K562 (cell line): ENCODE measurements around the gene ADK. TPM values are rescaled to one million over a fixed set of nuclear protein-coding genes. Genes with fewer than 3 reads are reported as not detected.
"Not testable (repeated sequence)": the region's sequence is repeated elsewhere in the genome, so short reads cannot be mapped to it uniquely, and the experiment has no call there.

Experiments
- ATAC-seq: fragments of 200-7000 bp; cut with Tn5 transposase; 3 replicates; pipeline ENCODE4 v1.9.1; 2020; ENCODE audit warnings: moderate library complexity
- BruUV-seq: library from RNA; stranded (reverse); fragments of 400-500 nt; replicated peaks from 2 replicates; lab custom pipeline; 2021; lab: Mats Ljungman, UMichigan
- CTCF ChIA-PET: fragments of 300-600 bp; formaldehyde crosslinking; extraction: SDS; loops from one replicate; lab custom pipeline; 2021; ENCODE audit warnings: low intra/inter-chr PET ratio; lab: Yijun Ruan, JAX
- POLR2A ChIA-PET: fragments of 300-600, 350-650 bp; sonication (Branson Sonifier 250); formaldehyde crosslinking; extraction: SDS; loops from one replicate; lab custom pipeline; 2021; ENCODE audit warnings: antibody characterized with exemption, inconsistent platforms; lab: Yijun Ruan, JAX
- DNase-seq, 4 experiments: peaks; one replicate each; pipeline versions ENCODE4 v3.0.0 to v3.0.0-alpha.2; 2011 to 2018; ENCODE audit warnings: low spot score in 3 of 4, mixed read lengths in 3 of 4; ENCODE audit errors: extremely low read depth in 1 of 4
- FAIRE-seq: peaks from 2 replicates; lab custom pipeline; 2011; peaks lifted over from hg19 to GRCh38; lab: Jason Lieb, UNC
- H2AFZ ChIP-seq: 2 replicates; pipeline ENCODE4 v1.6.0; 2011; ENCODE audit warnings: low read depth, low read length, control low read depth, inconsistent platforms
- H3K27ac ChIP-seq: fragments of 200-600 bp; 3 replicates; pipeline ENCODE4 v1.8.0; 2011; ENCODE audit warnings: low read depth, mild to moderate bottlenecking, control low read depth, inconsistent platforms, low read length, moderate library complexity, mixed read lengths; ENCODE audit errors: extremely low read depth
- H3K27me3 ChIP-seq, 2 experiments: fragments of 300-600 bp in 1 of 2; 2 replicates in 1 of 2; 3 replicates in 1 of 2; pipeline versions ENCODE4 v1.6.0 to v1.8.0; 2011; ENCODE audit warnings: inconsistent platforms in 2 of 2, low read length in 2 of 2, mild to moderate bottlenecking in 1 of 2, mixed read lengths in 1 of 2, moderate library complexity in 1 of 2; ENCODE audit not compliant: control insufficient read depth in 2 of 2, insufficient read depth in 2 of 2
- H3K36me3 ChIP-seq: fragments of 300-600 bp; 3 replicates; pipeline ENCODE4 v1.8.0; 2011; ENCODE audit warnings: mild to moderate bottlenecking, low read length, inconsistent platforms; ENCODE audit not compliant: control insufficient read depth, insufficient read depth
- H3K4me1 ChIP-seq, 2 experiments: fragments of 200-600 bp in 1 of 2; replicated peaks in 1 of 2; 2 replicates in 1 of 2; 3 replicates in 1 of 2; pipeline versions ENCODE4 v1.5.1 to v1.8.0; 2011; ENCODE audit warnings: inconsistent platforms in 2 of 2, low read length in 2 of 2, mild to moderate bottlenecking in 1 of 2, mixed read lengths in 1 of 2, moderate library complexity in 1 of 2; ENCODE audit not compliant: control insufficient read depth in 2 of 2, insufficient read depth in 2 of 2
- H3K4me2 ChIP-seq: 2 replicates; pipeline ENCODE4 v1.6.1; 2011; ENCODE audit warnings: low read length, control low read depth, inconsistent platforms, mixed read lengths; ENCODE audit not compliant: insufficient read depth
- H3K4me3 ChIP-seq: fragments of 200-600 bp; sonication (generic), shearing (Covaris generic); 2 replicates; pipeline ENCODE4 v1.5.1; 2016; ENCODE audit warnings: control low read depth, inconsistent platforms
- H3K79me2 ChIP-seq: fragments of 200-600 bp; 3 replicates; pipeline ENCODE4 v1.8.0; 2011; ENCODE audit warnings: low read length, inconsistent platforms; ENCODE audit not compliant: control insufficient read depth, insufficient read depth
- H3K9ac ChIP-seq, 2 experiments: 2 replicates each; pipeline versions ENCODE4 v1.6.0 to v1.6.1; 2011; ENCODE audit warnings: low read depth in 2 of 2, low read length in 2 of 2, control low read depth in 1 of 2, inconsistent platforms in 1 of 2, mild to moderate bottlenecking in 1 of 2, mixed read lengths in 1 of 2; ENCODE audit not compliant: insufficient read depth in 1 of 2
- H3K9me1 ChIP-seq: one replicate; pipeline ENCODE4 v1.6.0; 2011; ENCODE audit warnings: inconsistent platforms, mild to moderate bottlenecking, low read length, moderate library complexity; ENCODE audit not compliant: control insufficient read depth, insufficient read depth
- H3K9me3 ChIP-seq: replicated peaks from 2 replicates; pipeline ENCODE4 v1.5.1; 2011; ENCODE audit warnings: low read depth, low read length, inconsistent platforms; ENCODE audit not compliant: control insufficient read depth, insufficient read depth
- H4K20me1 ChIP-seq: replicated peaks from 2 replicates; pipeline ENCODE4 v1.6.1; 2011; ENCODE audit warnings: low read length, inconsistent platforms, mixed read lengths; ENCODE audit not compliant: control insufficient read depth, insufficient read depth
- BCOR ChIP-seq: fragments of 450-650 bp; IDR thresholded peaks from 2 replicates; pipeline ENCODE4 v1.6.1; 2016
- E2F3 ChIP-seq: fragments of 250-450 bp; sonication (Bioruptor Pico); IDR thresholded peaks from 2 replicates; pipeline ENCODE4 v1.4.0; 2020; ENCODE audit warnings: mild to moderate bottlenecking
- ELF4 ChIP-seq: fragments of 450-650 bp; formaldehyde crosslinking; IDR thresholded peaks from 2 replicates; pipeline ENCODE4 v1.4.0; 2022; ENCODE audit warnings: missing genetic modification characterization
- KDM1A ChIP-seq, 2 experiments: fragments of 450-650 bp; IDR thresholded peaks; 2 replicates each; pipeline ENCODE4 v1.6.1; 2016; ENCODE audit warnings: mild to moderate bottlenecking in 2 of 2
- MCM3 ChIP-seq: fragments of 450-650 bp; IDR thresholded peaks from 2 replicates; pipeline ENCODE4 v1.6.1; 2016
- MEIS2 ChIP-seq: fragments of 450-650 bp; IDR thresholded peaks from 2 replicates; pipeline ENCODE4 v1.6.1; 2014; ENCODE audit warnings: mild to moderate bottlenecking; ENCODE audit not compliant: partially characterized antibody
- RB1 ChIP-seq: fragments of 450-650 bp; IDR thresholded peaks from 2 replicates; pipeline ENCODE4 v1.6.1; 2017; ENCODE audit warnings: low read depth, mild to moderate bottlenecking
- ZNF146 ChIP-seq: IDR thresholded peaks from one replicate; pipeline ENCODE4 v1.6.1; 2018; ENCODE audit warnings: missing compliant biosample characterization; ENCODE audit not compliant: unreplicated experiment
- WGBS: fragments of 100-300 bp; shearing (Covaris generic); methylation state at CpG from one replicate; pipeline ENCODE4 v1.1.6; 2016; ENCODE audit warnings: low coverage, mixed read lengths; ENCODE audit not compliant: insufficient coverage; ENCODE audit errors: missing lambda C conversion rate; 5-methylcytosine and 5-hydroxymethylcytosine counted together
- in situ Hi-C: fragments of 300-500 bp; cut with MboI; formaldehyde crosslinking; loops from 4 replicates; pipeline ENCODE4 v1.15.0; 2018; ENCODE audit warnings: inconsistent platforms, mixed read lengths
- intact Hi-C: fragments of 100-400 bp; cut with micrococcal nuclease; formaldehyde crosslinking; loops from 2 replicates; pipeline ENCODE4 v1.14.2; 2022
- polyA plus RNA-seq, 8 experiments: library from polyadenylated mRNA; depleted of rRNA in 4 of 8; stranded (reverse) in 5 of 8; unstranded in 3 of 8; fragments of >200 nt; fragmentation: Nextera tagmentation in 2 of 8; fragmentation: Illumina TruSeq in 1 of 8; extraction: Ambion mirVana in 2 of 8; extraction: Trizol in 1 of 8; gene quantifications; 2 replicates each; pipeline versions ENCODE4 v1.2.1 to v1.2.3, GENCODE V29; 2011 to 2014; ENCODE audit warnings: inconsistent platforms in 1 of 8, missing spikeins in 1 of 8
- total RNA-seq, 7 experiments: library from RNA; depleted of rRNA in 6 of 7; stranded (reverse); fragments of >200 nt in 6 of 7; fragmentation: Illumina TruSeq in 2 of 7; extraction: Trizol in 2 of 7; gene quantifications; 2 replicates each; pipeline versions ENCODE4 v1.2.1 to v1.2.3, GENCODE V29; 2011 to 2021; ENCODE audit warnings: low replicate concordance in 1 of 7

ADK gene
- total and polyA plus RNA-seq, 9 of the 15 experiments (the other 6 are each of a cell fraction or from before 2014, with no cell fraction given), result 54.2 to 97.8 (median 73.6) TPM

DNA sequence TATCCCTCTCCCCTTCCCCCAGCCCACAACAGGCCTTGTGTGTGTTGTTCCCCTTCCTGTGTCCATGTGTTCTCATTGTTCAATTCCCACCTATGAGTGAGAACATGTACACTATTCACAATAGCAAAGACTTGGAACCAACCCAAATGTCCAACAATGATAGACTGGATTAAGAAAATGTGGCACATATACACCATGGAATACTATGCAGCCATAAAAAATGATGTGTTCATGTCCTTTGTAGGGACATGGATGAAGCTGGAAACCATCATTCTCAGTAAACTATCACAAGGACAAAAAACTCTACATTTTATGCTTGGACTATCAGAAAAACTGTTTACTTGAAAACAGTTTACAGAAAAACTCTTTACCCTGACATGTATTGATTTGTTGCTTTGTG, 347.6 kb downstream of the ADK start:
- CTCF ChIA-PET, intact Hi-C loops, H3K27me3 ChIP-seq: not testable (repeated sequence)

DNA sequence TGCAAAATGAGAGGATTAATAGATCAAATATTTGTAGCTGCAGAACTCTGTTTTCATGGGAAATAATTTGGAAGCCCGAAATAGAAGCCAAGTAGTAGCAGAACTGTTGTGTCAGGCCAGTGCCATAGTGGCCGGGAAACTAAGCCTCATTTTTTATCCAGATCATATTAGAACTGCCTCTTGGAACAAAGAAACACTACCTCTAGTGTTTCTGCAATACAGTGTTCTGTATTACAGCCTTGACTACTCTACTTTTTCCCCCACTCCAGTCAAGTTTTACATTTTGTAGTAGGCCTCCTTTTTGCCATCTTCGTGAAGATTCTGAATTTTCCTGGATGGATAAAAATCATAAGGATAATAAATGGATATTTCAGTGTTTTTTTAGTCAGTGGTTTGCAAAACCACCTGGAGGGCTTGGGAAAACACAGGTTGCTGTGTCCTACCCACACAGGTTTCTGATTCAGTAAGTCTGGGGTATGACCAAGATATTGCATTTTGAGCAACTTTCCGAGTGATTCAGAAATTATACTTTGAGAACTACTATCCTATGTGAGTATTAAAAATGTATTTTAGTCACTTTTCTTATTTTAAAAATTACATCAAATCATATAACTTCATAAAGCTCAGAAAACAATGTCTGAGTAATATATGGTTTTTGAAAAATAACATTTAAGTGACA, 349.1 kb downstream of the ADK start:
- Histone ChIP-seq H3K27me3 (no peaks in the 10 kb centered on the region), H2AFZ (no peak overlapping the region), H3K9ac (no peak overlapping the region), H3K4me3 (no peak overlapping the region), H3K9me1 (no peaks in the 10 kb centered on the region), H3K9me3 (no peaks in the 10 kb centered on the region), H3K4me2 (no peak overlapping the region), H4K20me1 (no peaks in the 10 kb centered on the region), H3K36me3 (no peaks in the 10 kb centered on the region), H3K27ac (no peak overlapping the region), H3K79me2 (no peaks in the 10 kb centered on the region), H3K4me1 (no peaks in the 10 kb centered on the region)
- CTCF ChIA-PET, result no interaction called here
- no peak for FAIRE-seq
- no peak for ATAC-seq
- POLR2A ChIA-PET, result interaction anchor here (0.6 kb wide), 2 partner anchors 56 to 507 kb away, joined by 3 to 6 read pairs; no protein-coding TSS in a partner anchor
- intact Hi-C loops (no loop called here), in situ Hi-C loops (no loop called here)
- no TSS peak for BruUV-seq
- 86% methylated on average over 4 of the region's 4 CpGs for WGBS
- TF ChIP-seq MEIS2, result no peak
- no peak for TF ChIP-seq E2F3
- no peak for TF ChIP-seq RB1
- no peak for TF ChIP-seq ELF4 (CRISPR knock-in tag)
- no peak for TF ChIP-seq MCM3
- no peak for DNase-seq

More for the DNA sequence above, 347.6 kb downstream of the ADK start:
- H2AFZ ChIP-seq, POLR2A ChIA-PET, BruUV-seq, H3K27ac ChIP-seq, ATAC-seq, H3K9me1 ChIP-seq, H3K4me2 ChIP-seq, H3K79me2 ChIP-seq, FAIRE-seq, H3K9me3 ChIP-seq, H3K4me1 ChIP-seq, H4K20me1 ChIP-seq, in situ Hi-C loops, H3K36me3 ChIP-seq, DNase-seq, H3K9ac ChIP-seq, H3K4me3 ChIP-seq: not testable (repeated sequence)
- peak; percentile 30; the same call in 1 of the 2 replicates for TF ChIP-seq BCOR
- peak; percentile 44 for TF ChIP-seq ZNF146 (CRISPR knock-in tag)
- TF ChIP-seq KDM1A (IDR thresholded peaks at IDR 0.05), result 0 out of 4 replicates have a peak, but pooled peaks have one; percentile 8 to 25
